Measurements from ENCODE around the gene GPR157.
A peak's percentile ranks its signal among the peaks of the same experiment; 100 is the strongest.
"Not testable (repeated sequence)": the region's sequence is repeated elsewhere in the genome, so short reads cannot be mapped to it uniquely, and the experiment has no call there.

Gene GPR157

GRCh38 chr1:9128520-9129265 lies at the start of gene GPR157:
Gene GPR157, minus strand, starts transcription at chr1:9129102. Its CDS starts 75 bp downstream, at chr1:9129027.
- peak; percentile 70 to 74 for DNase-seq (ENCODE audit: low read depth in 1 of 2, low spot score in 1 of 2)

GRCh38 chr1:9174762-9175161 lies 45.9 kb upstream of the GPR157 start:
- no peak for DNase-seq (ENCODE audit: low read depth in 1 of 2, low spot score in 1 of 2)

GRCh38 chr1:9174243-9174642 lies 45.3 kb upstream of the GPR157 start:
- DNase-seq (ENCODE audit: low read depth in 1 of 2, low spot score in 1 of 2), result no peak

- no peak for DNase-seq (ENCODE audit: low read depth in 1 of 2, low spot score in 1 of 2)
Observed at GRCh38 chr1:9169601-9170137, 40.8 kb upstream of the GPR157 start.

- no peak for DNase-seq (ENCODE audit: low read depth in 1 of 2, low spot score in 1 of 2)
Observed at GRCh38 chr1:9167638-9168037, 38.7 kb upstream of the GPR157 start.

- DNase-seq (ENCODE audit: low read depth in 1 of 2, low spot score in 1 of 2), result no peak
Observed at GRCh38 chr1:9166289-9167235, 37.7 kb upstream of the GPR157 start.

- no peak for DNase-seq (ENCODE audit: low read depth in 1 of 2, low spot score in 1 of 2)
Observed at GRCh38 chr1:9165396-9165795, 36.5 kb upstream of the GPR157 start.

GRCh38 chr1:9164919-9165318 lies 36.0 kb upstream of the GPR157 start:
- no peak for DNase-seq (ENCODE audit: low read depth in 1 of 2, low spot score in 1 of 2)

GRCh38 chr1:9164532-9164900 lies 35.6 kb upstream of the GPR157 start:
- DNase-seq (ENCODE audit: low read depth in 1 of 2, low spot score in 1 of 2), result no peak

- DNase-seq (ENCODE audit: low read depth in 1 of 2, low spot score in 1 of 2), result no peak
Observed at GRCh38 chr1:9161963-9162362, 33.1 kb upstream of the GPR157 start.

GRCh38 chr1:9161342-9161741 lies 32.4 kb upstream of the GPR157 start:
- no peak for DNase-seq (ENCODE audit: low read depth in 1 of 2, low spot score in 1 of 2)

GRCh38 chr1:9160079-9160717 lies 31.3 kb upstream of the GPR157 start:
- no peak for DNase-seq (ENCODE audit: low read depth in 1 of 2, low spot score in 1 of 2)

GRCh38 chr1:9155879-9156278 lies 27.0 kb upstream of the GPR157 start:
- no peak for DNase-seq (ENCODE audit: low read depth in 1 of 2, low spot score in 1 of 2)

GRCh38 chr1:9155405-9155804 lies 26.5 kb upstream of the GPR157 start:
- DNase-seq (ENCODE audit: low read depth in 1 of 2, low spot score in 1 of 2), result not testable (repeated sequence)

GRCh38 chr1:9153152-9153551 lies 24.2 kb upstream of the GPR157 start:
- DNase-seq (ENCODE audit: low read depth in 1 of 2, low spot score in 1 of 2), result no peak

GRCh38 chr1:9152535-9152934 lies 23.6 kb upstream of the GPR157 start:
- DNase-seq (ENCODE audit: low read depth in 1 of 2, low spot score in 1 of 2), result no peak

- no peak for DNase-seq (ENCODE audit: low read depth in 1 of 2, low spot score in 1 of 2)
Observed at GRCh38 chr1:9151328-9151860, 22.5 kb upstream of the GPR157 start.

- DNase-seq (ENCODE audit: low read depth in 1 of 2, low spot score in 1 of 2), result no peak
Observed at GRCh38 chr1:9150582-9151327, 21.9 kb upstream of the GPR157 start.

GRCh38 chr1:9149837-9150581 lies 21.1 kb upstream of the GPR157 start:
- DNase-seq (ENCODE audit: low read depth in 1 of 2, low spot score in 1 of 2), result no peak

- DNase-seq (ENCODE audit: low read depth in 1 of 2, low spot score in 1 of 2), result no peak
Observed at GRCh38 chr1:9149151-9149550, 20.2 kb upstream of the GPR157 start.
